ENCODE measurements around the gene FTO.

DNA sequence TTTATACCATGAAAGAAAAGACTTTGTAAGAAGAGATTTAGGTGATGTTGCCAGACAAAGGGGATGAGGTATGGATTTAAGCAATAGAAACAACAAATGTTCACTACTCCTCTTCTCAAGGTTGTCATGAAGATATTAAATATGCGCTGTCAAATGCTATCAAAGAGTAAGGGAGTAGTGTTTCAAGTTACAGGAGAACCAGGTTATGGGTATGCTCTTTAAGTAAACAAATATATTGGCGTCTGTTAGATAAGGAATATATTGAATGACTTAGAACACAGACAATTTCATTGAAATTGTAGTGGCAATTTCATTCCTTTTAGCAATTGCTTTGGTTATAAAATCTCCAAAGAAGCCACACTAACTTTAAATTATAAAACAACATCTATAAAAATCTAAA, 229.0 kb downstream of the FTO start:
- TF ChIP-seq POLR2A (IDR thresholded peaks at IDR 0.05) = no peak
- TF ChIP-seq, protein P1, sequence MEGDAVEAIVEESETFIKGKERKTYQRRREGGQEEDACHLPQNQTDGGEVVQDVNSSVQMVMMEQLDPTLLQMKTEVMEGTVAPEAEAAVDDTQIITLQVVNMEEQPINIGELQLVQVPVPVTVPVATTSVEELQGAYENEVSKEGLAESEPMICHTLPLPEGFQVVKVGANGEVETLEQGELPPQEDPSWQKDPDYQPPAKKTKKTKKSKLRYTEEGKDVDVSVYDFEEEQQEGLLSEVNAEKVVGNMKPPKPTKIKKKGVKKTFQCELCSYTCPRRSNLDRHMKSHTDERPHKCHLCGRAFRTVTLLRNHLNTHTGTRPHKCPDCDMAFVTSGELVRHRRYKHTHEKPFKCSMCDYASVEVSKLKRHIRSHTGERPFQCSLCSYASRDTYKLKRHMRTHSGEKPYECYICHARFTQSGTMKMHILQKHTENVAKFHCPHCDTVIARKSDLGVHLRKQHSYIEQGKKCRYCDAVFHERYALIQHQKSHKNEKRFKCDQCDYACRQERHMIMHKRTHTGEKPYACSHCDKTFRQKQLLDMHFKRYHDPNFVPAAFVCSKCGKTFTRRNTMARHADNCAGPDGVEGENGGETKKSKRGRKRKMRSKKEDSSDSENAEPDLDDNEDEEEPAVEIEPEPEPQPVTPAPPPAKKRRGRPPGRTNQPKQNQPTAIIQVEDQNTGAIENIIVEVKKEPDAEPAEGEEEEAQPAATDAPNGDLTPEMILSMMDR (IDR thresholded peaks at IDR 0.05) = no peak

Data from prostate gland (tissue), 2 donors.